Keratinocyte (primary cell): Measurements from ENCODE around the gene SYNPR. TPM values are rescaled to one million over a fixed set of nuclear protein-coding genes. Genes with fewer than 3 reads are reported as not detected.

Experiments
- DNase-seq: peaks from one replicate; pipeline ENCODE4 v3.0.0-alpha.2; 2011; ENCODE audit warnings: low read depth, missing footprints, low spot score
- FAIRE-seq: peaks from 2 replicates; lab custom pipeline; 2011; peaks lifted over from hg19 to GRCh38; lab: Jason Lieb, UNC
- H2AFZ ChIP-seq: 2 replicates; pipeline ENCODE4 v1.6.0; 2012; ENCODE audit warnings: low read length, control low read depth, inconsistent platforms; ENCODE audit not compliant: control insufficient read depth
- H3K27ac ChIP-seq: 2 replicates; pipeline ENCODE4 v1.5.1; 2011; ENCODE audit warnings: low read length; ENCODE audit not compliant: control insufficient read depth, insufficient read depth
- H3K27me3 ChIP-seq: 3 replicates; pipeline ENCODE4 v1.6.0; 2011; ENCODE audit warnings: low read length; ENCODE audit not compliant: control insufficient read depth, insufficient read depth; ENCODE audit errors: extremely low read depth
- H3K36me3 ChIP-seq, 2 experiments: 2 replicates in 1 of 2; 3 replicates in 1 of 2; pipeline ENCODE4 v1.5.1; 2011; ENCODE audit warnings: low read length in 2 of 2, mild to moderate bottlenecking in 1 of 2; ENCODE audit not compliant: control insufficient read depth in 2 of 2, insufficient read depth in 2 of 2; ENCODE audit errors: extremely low read depth in 1 of 2
- H3K4me1 ChIP-seq: 3 replicates; pipeline ENCODE4 v1.5.1; 2011; ENCODE audit warnings: low read length; ENCODE audit not compliant: control insufficient read depth, insufficient read depth; ENCODE audit errors: extremely low read depth
- H3K4me2 ChIP-seq: 3 replicates; pipeline ENCODE4 v1.6.0; 2011; ENCODE audit warnings: low read depth, low read length; ENCODE audit not compliant: control insufficient read depth, insufficient read depth; ENCODE audit errors: extremely low read depth
- H3K4me3 ChIP-seq, 3 experiments: fragments of 200-600 bp in 1 of 3; sonication (generic) in 1 of 3; 2 replicates in 2 of 3; 3 replicates in 1 of 3; pipeline ENCODE4 v1.5.1; 2011 to 2016; ENCODE audit warnings: low read length in 3 of 3, mild to moderate bottlenecking in 3 of 3, control low read depth in 2 of 3, inconsistent platforms in 1 of 3, low read depth in 1 of 3, mixed read lengths in 1 of 3, mixed run types in 1 of 3, moderate library complexity in 1 of 3; ENCODE audit not compliant: control insufficient read depth in 2 of 3, insufficient read depth in 2 of 3; ENCODE audit errors: extremely low read depth in 1 of 3
- H3K79me2 ChIP-seq: 2 replicates; pipeline ENCODE4 v1.6.0; 2012; ENCODE audit warnings: low read length; ENCODE audit not compliant: control insufficient read depth, insufficient read depth
- H3K9ac ChIP-seq: 3 replicates; pipeline ENCODE4 v1.6.0; 2011; ENCODE audit warnings: low read length; ENCODE audit not compliant: control insufficient read depth, insufficient read depth; ENCODE audit errors: extremely low read depth
- H3K9me1 ChIP-seq: 3 replicates; pipeline ENCODE4 v1.6.0; 2011; ENCODE audit warnings: low read length; ENCODE audit not compliant: control insufficient read depth, insufficient read depth; ENCODE audit errors: extremely low read depth
- H3K9me3 ChIP-seq: 2 replicates; pipeline ENCODE4 v1.5.1; 2012; ENCODE audit warnings: low read depth, low read length; ENCODE audit not compliant: control insufficient read depth
- H4K20me1 ChIP-seq: 3 replicates; pipeline ENCODE4 v1.6.0; 2011; ENCODE audit warnings: low read length; ENCODE audit not compliant: control insufficient read depth, insufficient read depth; ENCODE audit errors: extremely low read depth
- EZH2 ChIP-seq: IDR thresholded peaks from one replicate; pipeline ENCODE4 v1.6.1; 2012; ENCODE audit warnings: inconsistent platforms, mild to moderate bottlenecking, low read length, moderate library complexity
- dilution Hi-C: fragments of 300-500 bp; cut with MboI; formaldehyde crosslinking; loops from one replicate; pipeline ENCODE4 v1.7.0; 2020; ENCODE audit warnings: low sequenced_read_pairs; ENCODE audit not compliant: extremely low pct_ligation_motif_present
- polyA plus RNA-seq, 5 experiments: library from polyadenylated mRNA; depleted of rRNA in 3 of 5; stranded (reverse) in 3 of 5; stranded (forward) in 1 of 5; unstranded in 1 of 5; fragments of >200 nt; gene quantifications; 1 replicate in 1 of 5; 2 replicates in 3 of 5; 3 replicates in 1 of 5; pipeline versions ENCODE4 v1.2.1 to v1.2.3, GENCODE V29; 2011 to 2012; ENCODE audit warnings: missing spikeins in 2 of 5, low read depth in 1 of 5, low replicate concordance in 1 of 5
- TF ChIP-seq, protein P1 (sequence below), 3 experiments: IDR thresholded peaks in 1 of 3; conservative IDR thresholded peaks in 1 of 3; optimal IDR thresholded peaks in 1 of 3; 2 replicates in 2 of 3; 3 replicates in 1 of 3; pipeline versions ENCODE3 to v1.5.1; 2011; ENCODE audit warnings: low read length in 3 of 3, mild to moderate bottlenecking in 3 of 3, moderate library complexity in 2 of 3, control low read depth in 1 of 3, inconsistent platforms in 1 of 3; ENCODE audit not compliant: insufficient read depth in 2 of 3; ENCODE audit errors: extremely low read depth in 1 of 3

Gene SYNPR
- polyA plus RNA-seq, 1 donor (not counting 4 experiments of a cell fraction or from before 2014, with no cell fraction given) = not detected

DNA sequence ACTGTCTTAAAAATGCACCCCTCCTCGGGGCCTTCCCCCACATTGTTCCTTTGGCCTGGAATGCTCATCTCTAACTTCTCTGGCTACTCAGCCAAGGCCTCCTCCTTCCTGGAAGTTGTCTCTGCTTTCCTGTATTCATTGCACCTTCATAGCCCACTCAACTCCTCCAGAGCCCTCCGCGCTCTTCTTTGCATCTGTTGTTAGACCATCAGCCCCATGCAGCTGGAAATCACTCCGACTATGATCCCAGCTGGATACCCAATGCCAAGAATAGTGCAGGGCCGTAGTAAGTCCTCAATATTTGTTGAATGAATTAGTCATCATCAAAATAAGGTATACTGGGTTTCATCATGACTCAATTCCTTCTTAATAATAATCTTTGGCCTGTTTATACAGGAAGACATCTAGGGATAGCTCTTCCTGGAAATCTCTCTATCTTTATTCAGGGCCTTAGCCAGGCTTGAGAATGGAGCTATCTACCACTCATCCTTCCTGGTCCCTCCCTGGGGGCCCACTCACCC, 112.7 kb downstream of the SYNPR start:
- H3K4me3 ChIP-seq = no peak overlapping the region
- H3K4me2 ChIP-seq = no peak overlapping the region
- DNase-seq (no peak), FAIRE-seq (no peak)
- no peaks in the 10 kb centered on the region for H3K36me3 ChIP-seq
- no peak for TF ChIP-seq EZH2
- TF ChIP-seq, protein P1, sequence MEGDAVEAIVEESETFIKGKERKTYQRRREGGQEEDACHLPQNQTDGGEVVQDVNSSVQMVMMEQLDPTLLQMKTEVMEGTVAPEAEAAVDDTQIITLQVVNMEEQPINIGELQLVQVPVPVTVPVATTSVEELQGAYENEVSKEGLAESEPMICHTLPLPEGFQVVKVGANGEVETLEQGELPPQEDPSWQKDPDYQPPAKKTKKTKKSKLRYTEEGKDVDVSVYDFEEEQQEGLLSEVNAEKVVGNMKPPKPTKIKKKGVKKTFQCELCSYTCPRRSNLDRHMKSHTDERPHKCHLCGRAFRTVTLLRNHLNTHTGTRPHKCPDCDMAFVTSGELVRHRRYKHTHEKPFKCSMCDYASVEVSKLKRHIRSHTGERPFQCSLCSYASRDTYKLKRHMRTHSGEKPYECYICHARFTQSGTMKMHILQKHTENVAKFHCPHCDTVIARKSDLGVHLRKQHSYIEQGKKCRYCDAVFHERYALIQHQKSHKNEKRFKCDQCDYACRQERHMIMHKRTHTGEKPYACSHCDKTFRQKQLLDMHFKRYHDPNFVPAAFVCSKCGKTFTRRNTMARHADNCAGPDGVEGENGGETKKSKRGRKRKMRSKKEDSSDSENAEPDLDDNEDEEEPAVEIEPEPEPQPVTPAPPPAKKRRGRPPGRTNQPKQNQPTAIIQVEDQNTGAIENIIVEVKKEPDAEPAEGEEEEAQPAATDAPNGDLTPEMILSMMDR (optimal IDR thresholded peaks at IDR 0.05 in 1 of 3, IDR thresholded peaks at IDR 0.05 in 1 of 3, conservative IDR thresholded peaks at IDR 0.05 in 1 of 3; ENCODE audit: extremely low read depth in 1 of 3, insufficient read depth in 2 of 3, low read length in 3 of 3) = no peak
- dilution Hi-C loops = no loop called here
- H3K27me3 ChIP-seq = no peaks in the 10 kb centered on the region
- no peak overlapping the region for H2AFZ ChIP-seq
- no peak overlapping the region for H3K9ac ChIP-seq
- H3K4me1 ChIP-seq = no peaks in the 10 kb centered on the region
- H3K27ac ChIP-seq = no peak overlapping the region
- no peaks in the 10 kb centered on the region for H3K79me2 ChIP-seq
- no peaks in the 10 kb centered on the region for H3K9me3 ChIP-seq
- no peaks in the 10 kb centered on the region for H3K9me1 ChIP-seq
- H4K20me1 ChIP-seq = no peaks in the 10 kb centered on the region

DNA sequence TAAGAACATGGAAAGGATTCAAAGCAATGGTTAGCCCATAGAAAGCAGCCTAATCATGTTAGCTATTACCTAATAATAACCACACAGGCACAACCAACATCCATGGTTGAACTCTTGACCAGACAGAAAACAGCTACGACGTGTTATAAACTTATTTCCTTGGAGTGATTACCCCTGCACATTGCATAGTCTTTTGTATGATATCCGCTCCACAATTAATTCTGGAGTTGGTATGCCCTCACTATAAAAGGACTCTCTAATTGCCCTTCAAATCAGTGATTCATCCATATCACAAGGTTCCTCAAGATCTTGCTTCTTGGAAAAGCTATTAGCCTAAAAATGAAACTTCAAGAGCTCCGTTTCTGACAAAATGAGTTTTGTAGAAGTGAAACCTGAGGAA, 117.9 kb downstream of the SYNPR start:
- H3K36me3 ChIP-seq = no peaks in the 10 kb centered on the region
- no peaks in the 10 kb centered on the region for H3K9me1 ChIP-seq
- no peaks in the 10 kb centered on the region for H3K27me3 ChIP-seq
- H4K20me1 ChIP-seq = no peaks in the 10 kb centered on the region
- no peak overlapping the region for H2AFZ ChIP-seq
- H3K4me2 ChIP-seq = no peak overlapping the region
- H3K27ac ChIP-seq = no peak overlapping the region
- no peak overlapping the region for H3K9ac ChIP-seq
- FAIRE-seq (no peak), DNase-seq (no peak)
- TF ChIP-seq EZH2 = no peak
- TF ChIP-seq, protein P1 (optimal IDR thresholded peaks at IDR 0.05 in 1 of 3, IDR thresholded peaks at IDR 0.05 in 1 of 3, conservative IDR thresholded peaks at IDR 0.05 in 1 of 3; ENCODE audit: extremely low read depth in 1 of 3, insufficient read depth in 2 of 3, low read length in 3 of 3) = no peak
- no peaks in the 10 kb centered on the region for H3K79me2 ChIP-seq
- dilution Hi-C loops = no loop called here
- H3K4me1 ChIP-seq = no peaks in the 10 kb centered on the region
- H3K9me3 ChIP-seq = no peaks in the 10 kb centered on the region
- H3K4me3 ChIP-seq = no peak overlapping the region
